Measurements from ENCODE around the gene CAMTA1. TPM values are rescaled to one million over a fixed set of nuclear protein-coding genes. Genes with fewer than 3 reads are reported as not detected.
"Not testable (repeated sequence)": the region's sequence is repeated elsewhere in the genome, so short reads cannot be mapped to it uniquely, and the experiment has no call there.

Gene CAMTA1
- total RNA-seq, 1 donor from 2014 or later, result 127 TPM

- DNase-seq (ENCODE audit: low spot score in 2 of 2), result no peak
Observed at GRCh38 chr1:7691576-7691975, 906.3 kb downstream of the CAMTA1 start.

GRCh38 chr1:7692005-7692404 lies 906.8 kb downstream of the CAMTA1 start:
- DNase-seq (ENCODE audit: low spot score in 2 of 2) (no peak), FAIRE-seq (no peak)

More at GRCh38 chr1:7691576-7691975, 906.3 kb downstream of the CAMTA1 start:
- FAIRE-seq, result no peak

GRCh38 chr1:7693037-7693436 lies 907.8 kb downstream of the CAMTA1 start:
- FAIRE-seq; DNase-seq (ENCODE audit: low spot score in 2 of 2): not testable (repeated sequence)

- DNase-seq (ENCODE audit: low spot score in 2 of 2) (no peak), FAIRE-seq (no peak)
Observed at GRCh38 chr1:7693662-7694061, 908.4 kb downstream of the CAMTA1 start.

- FAIRE-seq (no peak), DNase-seq (ENCODE audit: low spot score in 2 of 2) (no peak)
Observed at GRCh38 chr1:7694600-7695496, 909.6 kb downstream of the CAMTA1 start.

GRCh38 chr1:7695497-7696117 lies 910.4 kb downstream of the CAMTA1 start:
- no peak for DNase-seq (ENCODE audit: low spot score in 2 of 2)
- no peak for FAIRE-seq

- FAIRE-seq (no peak), DNase-seq (ENCODE audit: low spot score in 2 of 2) (no peak)
Observed at GRCh38 chr1:7698641-7699040, 913.4 kb downstream of the CAMTA1 start.

GRCh38 chr1:7702365-7702764 lies 917.1 kb downstream of the CAMTA1 start:
- DNase-seq (ENCODE audit: low spot score in 2 of 2), result no peak
- FAIRE-seq, result no peak

GRCh38 chr1:7703321-7704213 lies 918.3 kb downstream of the CAMTA1 start:
- peak; percentile 48 to 65 for DNase-seq (ENCODE audit: low spot score in 2 of 2)
- FAIRE-seq, result no peak

- DNase-seq (ENCODE audit: low spot score in 2 of 2) (peak; percentile 99 to 100), FAIRE-seq (no peak)
Observed at GRCh38 chr1:7704214-7705047, 919.2 kb downstream of the CAMTA1 start.

- peak; percentile 53 to 55 for DNase-seq (ENCODE audit: low spot score in 2 of 2)
- FAIRE-seq, result no peak
Observed at GRCh38 chr1:7705048-7705907, 920.0 kb downstream of the CAMTA1 start.

- FAIRE-seq (no peak), DNase-seq (ENCODE audit: low spot score in 2 of 2) (no peak)
Observed at GRCh38 chr1:7705908-7706216, 920.6 kb downstream of the CAMTA1 start.

GRCh38 chr1:7707527-7707926 lies 922.3 kb downstream of the CAMTA1 start:
- DNase-seq (ENCODE audit: low spot score in 2 of 2) (no peak), FAIRE-seq (no peak)

GRCh38 chr1:7708065-7708464 lies 922.8 kb downstream of the CAMTA1 start:
- not testable (repeated sequence) for FAIRE-seq; DNase-seq (ENCODE audit: low spot score in 2 of 2)

- FAIRE-seq (no peak), DNase-seq (ENCODE audit: low spot score in 2 of 2) (no peak)
Observed at GRCh38 chr1:7710859-7711258, 925.6 kb downstream of the CAMTA1 start.

GRCh38 chr1:7712731-7713323 lies 927.6 kb downstream of the CAMTA1 start:
- FAIRE-seq (no peak), DNase-seq (ENCODE audit: low spot score in 2 of 2) (no peak)

- DNase-seq (ENCODE audit: low spot score in 2 of 2), result no peak
- no peak for FAIRE-seq
Observed at GRCh38 chr1:7716506-7716905, 931.3 kb downstream of the CAMTA1 start.

GRCh38 chr1:7717748-7718368 lies 932.6 kb downstream of the CAMTA1 start:
- no peak for DNase-seq (ENCODE audit: low spot score in 2 of 2)
- no peak for FAIRE-seq
